Stimulated activated CD8-positive, alpha-beta memory T cell treated with anti-CD3 and anti-CD28 coated beads, Interleukin-7, amount 100 ng/mL, for 24 hours (primary cell): ENCODE data around the gene ULK2.
"Not testable (repeated sequence)": the region's sequence is repeated elsewhere in the genome, so short reads cannot be mapped to it uniquely, and the experiment has no call there.

Source experiments
- DNase-seq: peaks from one replicate; pipeline ENCODE4 v3.0.0-alpha.2; 2020; ENCODE audit warnings: low read depth

The ULK2 gene

DNA sequence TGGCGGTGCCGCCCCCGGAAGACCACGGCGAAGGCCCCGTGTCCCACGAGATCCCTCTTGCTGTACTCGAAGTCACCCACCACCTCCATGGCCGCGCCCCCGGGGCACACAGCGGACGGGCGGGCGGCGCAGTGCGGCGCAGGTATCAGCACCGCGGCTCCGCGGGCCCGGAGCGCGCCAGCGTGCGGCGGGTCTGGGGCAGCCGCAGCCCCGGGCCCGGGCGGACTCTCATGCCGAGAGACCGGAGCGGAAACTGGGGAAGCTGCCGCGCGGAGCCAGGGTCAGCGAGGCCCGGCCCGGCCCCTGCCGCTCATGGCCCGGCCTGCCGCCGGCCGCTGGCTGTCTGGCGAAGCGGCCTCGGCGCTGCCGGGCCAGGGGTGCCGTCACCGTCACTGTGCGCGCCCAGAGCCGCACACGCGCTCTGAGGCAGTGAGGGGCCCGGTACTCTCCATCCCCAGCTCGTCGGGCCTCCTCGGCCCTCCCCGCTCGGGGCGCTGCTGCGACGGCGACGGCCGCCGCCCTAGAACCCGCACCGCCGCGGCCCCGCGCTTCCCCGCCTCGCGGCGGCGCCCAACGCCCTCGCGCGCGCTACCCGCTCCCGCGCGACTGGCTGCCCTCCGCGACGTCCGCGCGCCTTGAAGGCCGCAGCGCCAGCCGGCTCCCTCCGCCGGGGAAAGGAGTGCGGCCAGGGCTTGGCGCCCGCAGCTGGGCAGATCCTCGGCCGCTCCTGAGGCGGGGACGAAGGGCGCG, at the start of gene ULK2:
Gene ULK2 (minus strand): TSS at position 608 of the 750 bp plus-strand sequence. CDS start 519 bp downstream, at position 89.
- no peak for DNase-seq

DNA sequence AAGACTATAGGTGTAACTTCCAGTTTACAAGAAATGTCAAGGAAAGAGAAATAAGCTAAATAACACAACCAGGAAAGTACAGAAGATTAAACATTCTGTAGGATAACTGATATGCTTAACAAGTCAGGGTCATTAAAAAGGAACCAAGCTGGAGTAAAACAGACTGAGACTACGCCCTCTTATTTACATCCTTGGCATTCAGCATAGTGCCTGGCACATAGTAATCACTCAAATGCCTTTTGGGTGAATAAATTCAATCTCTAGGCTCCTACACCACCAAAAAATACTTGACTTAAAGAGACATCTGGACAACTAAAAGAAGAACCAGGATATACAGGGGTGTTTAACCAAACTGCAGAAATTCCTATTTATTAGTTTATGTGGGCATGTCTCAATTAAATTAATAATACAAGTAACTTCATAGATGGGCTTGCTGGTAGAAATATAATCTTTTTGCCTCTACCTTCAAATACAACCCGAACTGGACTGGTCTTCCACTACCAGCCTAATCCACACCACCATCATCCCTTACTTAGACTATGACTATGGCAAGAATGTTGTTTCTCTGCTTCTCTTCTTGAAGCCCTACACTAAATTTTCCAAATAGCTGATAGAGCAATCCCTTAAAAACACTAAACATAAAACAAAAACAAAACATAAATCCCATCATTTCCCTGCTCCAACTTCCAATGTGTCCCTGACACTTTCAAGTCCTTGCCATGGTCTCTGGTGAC, 47.7 kb upstream of the ULK2 start:
- no peak for DNase-seq

DNA sequence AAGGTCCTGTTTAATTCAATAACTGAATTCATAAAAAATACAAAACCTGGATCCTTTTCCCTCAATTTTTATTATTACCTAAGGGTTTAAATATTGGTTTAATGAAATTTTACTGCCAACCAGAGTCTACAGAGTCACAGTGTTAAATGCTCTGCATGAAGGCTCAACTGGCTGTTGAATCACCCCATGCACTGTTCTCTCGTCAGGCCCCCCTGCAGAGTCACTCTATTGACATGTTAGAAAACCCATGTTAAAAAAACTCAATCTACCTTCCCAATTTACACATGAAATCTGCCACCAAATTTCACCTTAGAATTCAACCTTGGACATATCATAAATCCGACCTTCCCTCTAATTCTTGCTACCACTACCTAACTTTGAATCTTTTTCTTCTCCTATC, 43.3 kb upstream of the ULK2 start:
- DNase-seq: no peak

DNA sequence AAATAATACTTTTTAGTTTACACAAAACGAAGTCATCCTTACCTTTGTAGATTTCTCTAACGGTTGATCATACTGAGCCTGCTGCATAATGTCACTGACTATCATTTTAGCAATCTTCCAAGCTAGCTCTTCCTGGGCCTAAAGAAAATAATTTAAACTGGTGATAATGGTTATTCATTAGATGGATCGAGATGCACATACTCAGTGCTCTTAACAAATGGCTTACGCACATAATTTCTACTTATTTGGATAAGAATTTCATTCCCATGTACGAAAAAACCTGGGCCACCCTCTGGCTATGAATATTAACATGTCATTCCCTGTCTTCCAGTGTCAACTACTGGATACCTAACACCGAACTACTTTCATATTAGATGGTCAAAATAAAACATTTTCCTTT, 41.4 kb upstream of the ULK2 start:
- DNase-seq: no peak

DNA sequence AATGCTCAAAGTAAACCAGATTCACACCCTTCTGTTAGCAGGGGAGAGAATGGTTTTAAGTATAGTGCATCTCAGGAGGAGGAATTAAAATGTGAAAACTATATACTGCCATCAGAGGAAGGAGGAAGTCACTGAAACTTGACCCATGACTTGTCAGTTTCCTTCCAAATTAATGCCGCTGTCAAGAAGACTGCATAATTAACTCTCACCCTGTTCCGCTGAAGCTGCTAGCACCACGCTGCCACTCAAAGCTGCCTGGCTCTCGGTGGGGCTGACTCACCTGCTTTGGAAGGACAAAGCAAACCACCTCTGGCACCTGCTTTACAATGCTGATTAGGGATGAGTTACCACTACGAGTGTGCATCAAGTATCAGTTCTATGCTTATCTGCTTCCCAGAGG, 37.8 kb upstream of the ULK2 start:
- DNase-seq: no peak

DNA sequence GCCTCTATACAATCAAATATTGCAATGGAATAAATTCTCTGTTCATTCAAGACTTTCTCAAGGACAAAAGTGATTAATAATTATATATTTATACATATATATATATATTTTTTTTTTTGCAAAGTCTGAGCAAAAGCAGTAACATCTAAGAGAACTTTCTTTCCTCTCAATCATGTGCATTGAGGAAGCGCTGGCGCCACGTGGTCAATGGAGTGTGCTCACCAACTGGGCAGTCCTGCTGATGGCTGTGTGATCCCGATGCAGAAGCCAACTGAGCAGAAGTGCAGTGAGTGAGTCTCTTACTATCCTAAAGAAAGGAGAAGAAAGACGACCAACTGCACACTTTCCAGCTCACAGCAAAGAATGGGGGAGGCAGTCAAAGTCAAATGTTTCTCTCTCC, 37.2 kb upstream of the ULK2 start:
- no peak for DNase-seq

DNA sequence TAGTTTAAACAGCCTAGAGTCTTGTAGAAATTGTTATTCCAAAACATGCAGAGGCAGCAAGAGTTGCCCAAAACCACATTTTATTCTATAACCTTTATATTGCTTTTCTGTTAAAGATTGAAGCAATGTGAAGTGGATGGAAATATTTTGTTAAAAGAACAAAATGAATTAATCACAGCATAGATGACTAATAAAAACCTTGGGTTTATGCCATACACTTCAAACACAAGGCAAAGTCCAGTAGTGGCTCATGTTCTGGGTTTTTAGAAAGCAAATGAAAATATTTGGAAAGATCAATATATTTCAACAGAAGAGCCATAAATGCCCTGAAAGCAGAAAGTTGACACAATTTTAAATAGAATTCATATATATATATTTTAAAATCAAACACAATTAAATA, 36.7 kb upstream of the ULK2 start:
- DNase-seq: no peak

DNA sequence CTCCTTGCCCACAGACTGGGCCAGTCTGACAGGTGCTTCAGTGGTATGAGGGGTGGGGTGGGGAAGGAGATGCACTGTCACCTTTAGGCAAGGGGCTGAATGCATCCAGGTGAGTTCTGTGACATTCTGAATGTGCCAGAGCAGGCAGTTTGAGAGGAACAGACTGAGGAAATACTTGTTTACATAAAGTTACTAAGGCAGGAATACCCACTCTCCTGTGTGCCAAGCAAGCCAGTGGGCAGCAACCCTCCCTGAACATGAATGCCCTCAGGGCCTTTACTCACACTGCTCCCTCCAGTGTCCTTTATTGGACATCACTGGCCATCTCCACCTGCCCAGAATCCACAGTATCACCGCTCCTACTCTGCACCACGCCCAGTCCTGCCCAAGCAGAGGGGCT, 33.1 kb upstream of the ULK2 start:
- no peak for DNase-seq

DNA sequence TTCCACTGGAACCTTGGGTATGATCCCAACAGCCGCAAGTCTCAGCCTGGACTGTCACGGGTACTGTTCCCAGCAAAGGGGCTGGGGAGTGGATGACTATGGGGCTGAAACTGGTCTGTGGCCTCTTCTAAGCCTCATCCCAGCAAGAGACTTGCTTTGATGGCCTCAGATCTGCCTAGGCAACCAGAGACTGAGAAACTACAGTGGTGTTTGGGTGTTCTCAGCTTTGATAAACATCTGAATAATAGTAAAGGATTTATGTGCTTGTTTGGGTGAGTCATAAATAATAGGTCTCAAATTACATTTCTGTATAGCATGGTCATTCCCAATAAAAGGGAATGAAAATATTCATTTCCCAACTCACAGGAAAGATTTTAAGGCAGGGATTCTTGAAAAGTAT, 30.2 kb upstream of the ULK2 start:
- no peak for DNase-seq

DNA sequence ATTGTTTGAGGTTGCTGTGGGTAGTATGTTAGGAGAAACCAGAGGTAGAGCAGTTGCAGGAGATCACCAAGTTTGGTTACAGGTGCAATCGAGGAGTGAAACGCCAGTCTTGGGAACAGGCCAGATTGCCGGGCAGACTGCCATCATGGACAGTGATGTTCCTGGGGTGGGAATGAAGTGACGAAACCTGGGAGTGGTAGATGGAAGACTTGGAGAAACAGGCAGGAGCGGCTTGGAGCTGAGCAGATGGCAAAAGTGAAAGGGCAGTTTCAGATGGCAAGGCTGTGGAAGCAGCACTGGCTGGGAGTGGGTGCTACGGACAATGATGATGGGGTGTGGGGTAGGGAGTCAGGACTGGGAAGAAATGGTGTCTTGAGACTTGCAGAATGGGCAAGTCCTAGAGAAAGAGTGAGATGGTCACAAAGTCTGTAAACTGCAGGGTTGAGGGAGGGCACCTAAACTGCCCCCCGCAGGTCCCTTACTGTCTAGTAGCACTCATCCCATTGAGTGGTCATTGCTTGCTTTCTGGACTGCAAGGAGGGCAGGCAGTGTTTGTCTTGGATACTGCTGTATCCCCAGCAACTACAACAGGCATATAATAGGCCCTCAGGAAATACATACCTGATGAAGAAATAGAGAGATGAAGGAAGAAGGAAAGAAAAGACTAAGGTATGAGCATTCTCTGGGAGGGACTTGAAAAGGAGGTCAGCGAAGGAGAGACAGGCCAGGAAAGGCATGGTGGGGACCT, 29.5 kb upstream of the ULK2 start:
- no peak for DNase-seq

DNA sequence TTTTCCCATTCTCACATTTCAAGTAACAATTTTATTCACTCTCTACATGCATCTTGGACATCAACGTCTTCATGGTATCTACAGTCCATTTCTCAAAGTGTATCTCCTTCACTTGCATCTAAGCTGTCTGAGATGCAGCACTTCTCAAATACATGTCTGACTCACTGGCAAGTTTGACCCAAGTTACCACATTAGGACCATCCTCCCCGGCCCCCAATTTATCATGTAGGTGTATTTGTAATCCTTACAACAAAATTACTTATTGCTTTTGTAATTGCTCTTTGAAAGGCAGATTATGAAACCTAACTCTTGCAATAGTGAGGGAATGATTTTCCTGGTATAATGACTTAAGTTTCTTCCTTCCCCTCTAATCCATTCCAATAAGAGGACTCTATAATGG, 28.9 kb upstream of the ULK2 start:
- DNase-seq: no peak

DNA sequence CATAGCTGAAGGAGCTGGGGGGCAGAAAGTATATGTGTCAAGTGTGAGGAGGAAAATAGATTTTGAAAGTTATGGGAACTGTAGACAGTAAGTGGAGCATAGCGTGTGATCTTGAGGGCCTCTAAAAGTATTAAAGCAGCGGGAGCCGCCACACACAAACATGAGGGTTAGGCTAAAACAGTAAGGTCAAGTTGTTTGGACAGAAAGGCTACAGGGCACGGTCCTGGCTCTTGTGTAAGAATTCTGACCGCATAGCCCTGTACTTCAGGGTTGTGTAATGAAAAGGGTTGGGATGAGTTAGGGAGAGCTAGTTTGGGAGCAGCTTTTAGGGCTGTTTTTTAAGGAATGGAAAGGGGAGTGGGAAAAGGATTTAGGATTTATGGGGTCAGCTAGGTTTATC, 22.8 kb upstream of the ULK2 start:
- DNase-seq: not testable (repeated sequence)

DNA sequence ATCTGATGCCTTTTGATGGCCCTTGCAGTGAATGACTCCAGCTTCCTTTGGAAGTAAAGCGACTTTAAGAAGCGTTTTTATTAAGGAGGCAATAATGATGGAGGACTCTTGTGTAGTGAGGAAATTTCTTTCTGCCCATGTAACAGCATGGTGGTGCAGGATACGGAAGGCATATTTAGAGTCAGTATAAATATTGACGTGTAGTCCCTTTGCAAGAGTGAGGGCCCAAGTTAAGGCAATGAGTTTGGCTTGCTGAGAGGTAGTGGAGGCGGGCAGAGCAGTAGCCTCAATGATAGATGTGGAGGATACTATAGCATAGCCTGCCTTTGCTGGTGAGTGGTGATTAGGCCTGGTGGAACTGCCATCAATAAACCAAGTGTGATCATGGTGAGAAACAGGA, 22.3 kb upstream of the ULK2 start:
- not testable (repeated sequence) for DNase-seq

DNA sequence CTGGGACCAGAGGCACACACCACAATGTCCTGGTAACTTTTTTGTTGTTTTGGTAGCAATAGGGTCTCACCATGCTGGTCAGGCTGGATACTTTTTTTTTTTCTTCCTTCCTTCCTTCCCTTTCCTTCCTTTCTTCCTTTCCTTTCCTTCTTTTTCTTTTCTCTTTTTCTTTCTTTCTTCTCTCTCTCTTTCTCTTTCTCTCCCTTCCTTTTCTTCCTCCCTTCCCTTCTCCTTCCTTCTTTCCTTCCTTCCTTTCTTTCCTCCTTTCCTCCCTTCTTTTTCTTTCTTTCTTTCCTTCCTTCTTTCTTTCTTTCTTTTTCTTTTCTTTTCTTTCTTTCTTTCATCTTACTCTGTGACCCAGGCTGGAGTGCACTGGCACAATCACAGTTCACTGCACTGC, 18.4 kb upstream of the ULK2 start:
- no peak for DNase-seq

DNA sequence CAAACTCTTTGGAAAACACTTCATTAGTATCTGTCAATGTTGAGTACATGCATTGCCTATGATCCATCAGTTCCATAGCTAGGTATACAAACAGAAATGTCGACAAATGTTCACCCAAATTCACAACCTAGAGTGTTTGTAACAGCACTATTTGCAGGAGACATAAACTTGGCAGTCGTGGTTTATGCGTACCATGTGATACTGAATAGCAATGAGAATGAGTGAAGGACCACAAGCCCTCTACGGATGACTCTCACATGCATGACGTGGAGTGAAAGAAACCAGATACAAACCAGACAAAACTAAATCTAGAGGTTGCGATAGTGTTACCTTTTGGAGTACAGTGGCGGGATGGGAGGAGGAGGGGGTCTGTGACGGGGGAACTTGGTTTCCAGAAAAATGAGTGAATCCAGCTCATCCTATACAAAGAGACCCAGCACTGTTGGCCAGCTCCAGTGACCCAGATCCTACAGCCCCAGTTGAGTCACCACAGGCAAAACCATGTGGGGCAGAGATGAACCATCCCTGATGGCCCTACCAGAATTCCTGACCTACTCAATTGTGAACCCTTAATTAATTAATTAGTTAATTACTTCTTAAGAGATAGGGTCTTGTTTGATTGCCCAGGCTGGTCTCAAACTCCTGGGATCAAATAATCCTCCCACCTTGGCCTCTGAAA, 15.9 kb upstream of the ULK2 start:
- DNase-seq: no peak

DNA sequence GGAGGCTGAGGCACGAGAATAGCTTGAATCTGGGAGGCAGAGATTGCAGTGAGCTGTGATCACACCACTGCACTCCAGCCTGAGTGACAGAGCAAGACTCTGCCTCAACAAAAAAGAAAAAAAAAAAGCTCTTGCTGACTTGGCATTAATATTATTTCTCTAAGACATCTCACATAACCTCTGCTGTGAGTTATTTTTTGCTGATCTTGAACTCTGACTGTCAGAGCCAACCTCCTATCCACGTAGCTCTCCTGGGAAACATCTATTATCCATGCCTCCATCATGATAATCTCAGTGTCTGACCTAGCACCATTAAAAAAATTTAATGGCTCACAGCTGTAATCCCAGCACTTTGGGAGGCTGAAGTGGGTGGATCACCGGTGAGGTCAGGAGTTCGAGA, 12.7 kb upstream of the ULK2 start:
- no peak for DNase-seq

DNA sequence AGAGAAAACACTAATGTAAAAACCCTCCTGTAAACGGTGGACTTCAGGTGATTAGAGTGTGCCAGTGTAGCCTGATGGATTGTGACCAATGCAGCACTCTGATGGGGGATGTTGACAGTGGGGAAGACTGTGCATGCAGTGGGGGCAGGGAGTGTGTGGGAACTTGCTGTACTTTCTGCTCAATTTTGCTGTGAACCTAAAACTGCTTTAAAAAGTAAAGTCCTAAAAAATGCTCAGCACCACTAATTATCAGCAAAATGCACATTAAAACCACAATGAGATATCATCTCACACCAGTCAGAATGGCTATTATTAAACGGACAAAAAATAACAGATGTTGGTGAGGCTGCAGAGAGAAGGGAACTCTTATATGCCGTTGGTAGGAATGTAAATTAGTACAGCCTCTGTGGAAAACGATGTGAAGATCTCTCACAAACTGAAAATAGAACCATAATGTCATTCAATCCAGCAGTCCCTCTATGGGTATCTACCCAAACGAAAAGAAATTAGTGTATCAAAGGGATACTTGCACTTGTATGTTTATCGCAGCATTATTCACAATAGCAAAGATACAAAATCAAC, 9.7 kb upstream of the ULK2 start:
- DNase-seq: no peak

DNA sequence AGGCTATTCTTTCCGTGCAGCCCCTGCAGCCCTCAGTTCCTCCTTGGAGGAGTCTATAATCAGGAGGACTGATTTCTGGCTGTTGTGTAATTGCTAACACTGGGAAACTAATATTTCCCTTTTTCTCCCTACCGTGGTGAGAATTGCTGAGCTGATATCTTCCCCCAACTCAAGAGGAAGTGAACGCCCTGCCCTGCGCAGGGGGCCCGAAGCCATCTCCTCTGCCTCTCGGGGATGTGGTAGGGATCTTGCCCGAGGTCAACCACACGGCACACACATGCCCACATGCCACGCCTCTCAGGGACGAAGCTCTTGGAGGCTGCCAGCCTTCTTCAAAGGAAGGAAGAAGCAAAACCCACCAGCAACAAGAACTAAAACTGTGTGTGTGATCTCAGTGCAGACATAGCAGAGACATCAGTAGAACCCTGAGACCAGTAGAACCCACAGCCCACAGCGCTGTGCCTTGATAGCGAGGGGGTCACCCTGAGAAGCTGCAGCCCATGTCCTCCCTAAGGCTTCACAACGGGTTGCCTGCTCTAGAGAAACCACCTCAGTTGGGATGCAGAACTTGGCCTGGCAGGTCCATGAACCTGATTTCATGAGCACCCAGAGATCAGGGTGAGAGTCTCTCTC, 8.9 kb upstream of the ULK2 start:
- DNase-seq: no peak

DNA sequence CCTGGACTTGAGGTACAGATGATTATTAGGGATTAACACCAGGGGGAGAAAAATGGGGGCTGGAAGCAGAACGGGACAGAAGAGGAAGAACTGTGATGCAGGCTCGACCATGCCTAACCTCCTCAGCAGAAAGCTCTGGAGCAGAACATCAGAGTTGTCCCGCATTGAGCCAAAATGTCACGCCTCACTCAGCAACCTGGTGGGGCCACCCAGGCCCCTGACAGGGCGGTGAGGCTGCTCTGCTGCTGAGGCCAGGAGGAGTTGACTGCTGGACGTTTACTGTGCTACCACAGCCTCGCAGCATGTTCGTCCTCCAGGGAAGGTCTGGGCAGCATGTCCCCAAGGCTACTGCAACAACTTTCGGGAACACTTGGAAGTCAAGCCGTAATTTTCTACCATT, 6.5 kb upstream of the ULK2 start:
- DNase-seq: no peak

DNA sequence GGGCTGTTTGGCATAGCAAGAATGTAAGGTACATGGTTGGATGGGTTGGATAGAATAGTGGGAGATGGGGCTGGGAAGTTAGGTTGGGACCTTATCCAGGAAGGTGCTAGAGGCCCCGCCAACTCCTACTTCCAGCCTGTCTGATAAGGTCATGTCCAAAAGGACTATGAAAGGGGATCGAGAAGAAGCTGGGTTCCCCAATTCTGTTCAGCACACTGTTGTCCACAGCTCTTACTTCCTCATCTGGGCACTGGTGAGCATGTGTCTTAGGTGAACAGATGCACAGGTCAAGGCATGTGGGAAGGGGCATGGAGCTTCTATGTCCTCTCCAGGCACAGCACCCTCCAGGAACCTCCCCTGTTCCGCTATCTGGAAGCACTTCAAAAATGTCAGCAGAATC, 5.6 kb upstream of the ULK2 start:
- no peak for DNase-seq

DNA sequence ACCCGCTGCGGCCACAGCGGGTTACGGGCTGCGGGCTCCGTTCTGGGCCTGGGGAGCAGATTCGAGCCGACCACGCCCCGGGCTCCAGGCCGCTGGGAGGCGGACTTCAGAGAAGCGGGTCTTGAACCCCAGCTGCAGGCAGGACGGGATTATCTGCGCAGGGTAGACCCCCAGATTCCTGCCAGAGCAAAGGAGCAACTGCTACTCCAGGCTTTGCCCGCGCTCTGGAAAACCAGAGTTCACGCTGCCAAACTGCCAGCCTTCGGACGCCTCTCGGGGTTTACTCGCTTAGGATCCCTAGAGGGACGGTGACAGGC, 301 bp upstream of the ULK2 start:
- no peak for DNase-seq

DNA sequence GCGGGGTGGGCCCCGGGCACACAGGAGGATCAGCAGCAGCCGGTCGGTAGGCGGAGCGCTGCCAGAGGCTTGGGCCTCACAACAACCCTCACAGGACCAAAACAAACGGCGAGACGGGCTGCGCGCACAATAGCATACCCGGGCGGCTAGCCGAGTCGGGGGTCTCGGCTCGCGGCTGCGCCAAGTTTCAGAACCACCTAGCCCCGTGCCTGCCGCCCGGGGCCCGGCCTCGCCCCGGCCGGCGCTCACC, 732 bp downstream of the ULK2 start:
- peak; percentile 21 for DNase-seq
